SK-N-SH treated with all-trans-retinoic acid at 6 μM for 48 hours (cell line): ENCODE data around the gene DNAAF5.
A peak's percentile ranks its signal among the peaks of the same experiment; 100 is the strongest.

Experiments used
- ATAC-seq: fragments of 200-7000 bp; cut with Tn5 transposase; 3 replicates; pipeline ENCODE4 v1.9.1; 2020; ENCODE audit warnings: mild to moderate bottlenecking, moderate library complexity
- ARNTL ChIP-seq: fragments of 450-650 bp; formaldehyde crosslinking; IDR thresholded peaks from 2 replicates; pipeline ENCODE4 v1.5.0; 2020; ENCODE audit warnings: low read depth, mild to moderate bottlenecking, moderate library complexity, borderline replicate concordance
- CSDC2 ChIP-seq: fragments of 250-450 bp; sonication (Bioruptor Pico); IDR thresholded peaks from 2 replicates; pipeline ENCODE4 v1.5.0; 2020; ENCODE audit warnings: mild to moderate bottlenecking, moderate library complexity
- ESRRG ChIP-seq: fragments of 250-450 bp; sonication (Bioruptor Pico); IDR thresholded peaks from 2 replicates; pipeline ENCODE4 v1.6.1; 2021; ENCODE audit warnings: mild to moderate bottlenecking
- GLIS3 ChIP-seq: fragments of 250-450 bp; sonication (Bioruptor Pico); IDR thresholded peaks from 2 replicates; pipeline ENCODE4 v1.5.0; 2020; ENCODE audit warnings: mild to moderate bottlenecking, moderate library complexity
- ISL1 ChIP-seq: fragments of 250-450 bp; sonication (Bioruptor Pico); IDR thresholded peaks from 2 replicates; pipeline ENCODE4 v2.1.2; 2022; ENCODE audit warnings: mild to moderate bottlenecking, moderate library complexity
- OSR1 ChIP-seq: fragments of 250-450 bp; sonication (Bioruptor Pico); IDR thresholded peaks from 2 replicates; pipeline ENCODE4 v1.8.0; 2022; ENCODE audit warnings: moderate library complexity, mild to moderate bottlenecking, inconsistent platforms
- PATZ1 ChIP-seq: fragments of 250-450 bp; sonication (Bioruptor Pico); IDR thresholded peaks from 2 replicates; pipeline ENCODE4 v1.8.0; 2020; ENCODE audit warnings: mild to moderate bottlenecking, moderate library complexity, borderline replicate concordance
- POU6F1 ChIP-seq: fragments of 250-450 bp; sonication (Bioruptor Pico); IDR thresholded peaks from 2 replicates; pipeline ENCODE4 v1.8.0; 2021; ENCODE audit warnings: low read depth, mild to moderate bottlenecking, moderate library complexity, borderline replicate concordance
- PPARA ChIP-seq: fragments of 250-450 bp; sonication (Bioruptor Pico); IDR thresholded peaks from 2 replicates; pipeline ENCODE4 v1.5.0; 2020; ENCODE audit warnings: mild to moderate bottlenecking, borderline replicate concordance
- RARB ChIP-seq: fragments of 250-450 bp; sonication (Bioruptor Pico); IDR thresholded peaks from 2 replicates; pipeline ENCODE4 v1.8.0; 2021; ENCODE audit warnings: mild to moderate bottlenecking, moderate library complexity
- SNAI2 ChIP-seq: fragments of 250-450 bp; sonication (Bioruptor Pico); IDR thresholded peaks from 2 replicates; pipeline ENCODE4 v1.5.0; 2020; ENCODE audit warnings: mild to moderate bottlenecking, moderate library complexity
- TCF4 ChIP-seq: fragments of 250-450 bp; sonication (Bioruptor Pico); IDR thresholded peaks from 2 replicates; pipeline ENCODE4 v1.8.0; 2021; ENCODE audit warnings: mild to moderate bottlenecking, moderate library complexity, borderline replicate concordance
- TOX ChIP-seq: fragments of 250-450 bp; sonication (Bioruptor Pico); IDR thresholded peaks from 2 replicates; pipeline ENCODE4 v1.8.0; 2021; ENCODE audit warnings: mild to moderate bottlenecking, moderate library complexity, borderline replicate concordance
- ZC3H10 ChIP-seq: fragments of 250-450 bp; sonication (Bioruptor Pico); IDR thresholded peaks from 2 replicates; pipeline ENCODE4 v1.5.1; 2021; ENCODE audit warnings: mild to moderate bottlenecking, moderate library complexity
- ZFP3 ChIP-seq: fragments of 250-450 bp; sonication (Bioruptor Pico); IDR thresholded peaks from 2 replicates; pipeline ENCODE4 v1.5.0; 2020; ENCODE audit warnings: mild to moderate bottlenecking, moderate library complexity
- ZFP30 ChIP-seq: fragments of 450-650 bp; formaldehyde crosslinking; IDR thresholded peaks from 2 replicates; pipeline ENCODE4 v1.5.0; 2022; ENCODE audit warnings: mild to moderate bottlenecking, moderate library complexity
- ZNF565 ChIP-seq: fragments of 450-650 bp; formaldehyde crosslinking; conservative IDR thresholded peaks from 2 replicates; pipeline ENCODE4 v1.5.0; 2020; ENCODE audit warnings: low read depth, mild to moderate bottlenecking, moderate library complexity
- ZNF70 ChIP-seq: fragments of 450-650 bp; formaldehyde crosslinking; IDR thresholded peaks from 2 replicates; pipeline ENCODE4 v1.5.0; 2020; ENCODE audit warnings: mild to moderate bottlenecking, moderate library complexity
- ZNF8 ChIP-seq: fragments of 450-650 bp; formaldehyde crosslinking; IDR thresholded peaks from 2 replicates; pipeline ENCODE4 v1.5.0; 2020; ENCODE audit warnings: mild to moderate bottlenecking, moderate library complexity
- TF ChIP-seq, protein P1 (sequence below): fragments of 250-450 bp; sonication (Bioruptor Pico); IDR thresholded peaks from 2 replicates; pipeline ENCODE4 v1.5.1; 2021; ENCODE audit warnings: mild to moderate bottlenecking, moderate library complexity
- TF ChIP-seq, protein P2 (sequence below): fragments of 250-450 bp; sonication (Bioruptor Pico); IDR thresholded peaks from 2 replicates; pipeline ENCODE4 v1.5.0; 2020; ENCODE audit warnings: mild to moderate bottlenecking, moderate library complexity
- TF ChIP-seq, protein P3 (sequence below): fragments of 250-450 bp; sonication (Bioruptor Pico); IDR thresholded peaks from 2 replicates; pipeline ENCODE4 v1.5.1; 2020; ENCODE audit warnings: low read depth, mild to moderate bottlenecking, moderate library complexity

Gene DNAAF5

DNA sequence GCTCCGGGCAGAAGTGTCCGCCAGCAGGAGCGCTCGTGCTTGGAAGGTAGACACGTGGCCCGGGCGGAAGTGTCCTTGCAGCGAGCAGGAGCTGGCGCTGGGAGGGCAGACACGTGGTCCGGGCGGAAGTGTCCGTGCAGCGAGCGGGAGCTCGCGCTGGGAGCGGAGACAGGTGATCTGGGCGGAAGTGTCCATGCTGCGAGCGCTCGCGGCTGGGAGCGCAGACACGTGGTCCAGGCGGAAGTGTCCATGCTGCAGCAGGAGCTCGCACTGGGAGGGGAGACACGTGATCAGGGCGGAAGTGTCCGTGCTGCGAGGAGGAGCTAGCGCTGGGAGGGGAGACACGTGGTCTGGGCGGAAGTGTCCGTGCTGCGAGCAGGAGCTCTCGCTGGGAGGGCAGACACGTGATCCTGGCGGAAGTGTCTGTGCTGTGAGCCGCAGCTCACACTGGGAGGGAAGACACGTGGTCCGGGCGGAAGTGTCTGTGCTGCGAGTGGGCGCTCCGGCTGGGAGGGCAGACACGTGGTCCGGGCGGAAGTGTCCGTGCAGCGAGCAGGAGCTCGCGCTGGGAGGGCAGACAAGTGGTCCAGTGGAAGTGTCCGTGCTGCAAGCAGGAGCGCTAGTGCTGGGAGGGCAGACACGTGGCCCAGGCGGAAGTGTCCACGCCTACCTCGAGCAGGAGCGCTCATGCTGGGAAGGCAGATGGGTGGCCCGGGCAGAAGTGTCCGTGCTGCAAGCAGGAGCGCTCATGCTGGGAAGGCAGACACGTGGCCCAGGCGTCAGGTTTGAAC lies 41.6 kb downstream of the DNAAF5 start (continued):
- TF ChIP-seq, protein P1, sequence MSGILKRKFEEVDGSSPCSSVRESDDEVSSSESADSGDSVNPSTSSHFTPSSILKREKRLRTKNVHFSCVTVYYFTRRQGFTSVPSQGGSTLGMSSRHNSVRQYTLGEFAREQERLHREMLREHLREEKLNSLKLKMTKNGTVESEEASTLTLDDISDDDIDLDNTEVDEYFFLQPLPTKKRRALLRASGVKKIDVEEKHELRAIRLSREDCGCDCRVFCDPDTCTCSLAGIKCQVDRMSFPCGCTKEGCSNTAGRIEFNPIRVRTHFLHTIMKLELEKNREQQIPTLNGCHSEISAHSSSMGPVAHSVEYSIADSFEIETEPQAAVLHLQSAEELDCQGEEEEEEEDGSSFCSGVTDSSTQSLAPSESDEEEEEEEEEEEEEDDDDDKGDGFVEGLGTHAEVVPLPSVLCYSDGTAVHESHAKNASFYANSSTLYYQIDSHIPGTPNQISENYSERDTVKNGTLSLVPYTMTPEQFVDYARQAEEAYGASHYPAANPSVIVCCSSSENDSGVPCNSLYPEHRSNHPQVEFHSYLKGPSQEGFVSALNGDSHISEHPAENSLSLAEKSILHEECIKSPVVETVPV (CRISPR knock-in tag), result 0 out of 2 replicates have a peak, but pooled peaks have one; percentile 18
- no peak for TF ChIP-seq ESRRG (CRISPR knock-in tag)
- peak; percentile 45; the same call in 1 of the 2 replicates for TF ChIP-seq ZFP3 (CRISPR knock-in tag)
- TF ChIP-seq GLIS3 (CRISPR knock-in tag), result peak; percentile 61; the same call in 1 of the 2 replicates
- TF ChIP-seq, protein P2, sequence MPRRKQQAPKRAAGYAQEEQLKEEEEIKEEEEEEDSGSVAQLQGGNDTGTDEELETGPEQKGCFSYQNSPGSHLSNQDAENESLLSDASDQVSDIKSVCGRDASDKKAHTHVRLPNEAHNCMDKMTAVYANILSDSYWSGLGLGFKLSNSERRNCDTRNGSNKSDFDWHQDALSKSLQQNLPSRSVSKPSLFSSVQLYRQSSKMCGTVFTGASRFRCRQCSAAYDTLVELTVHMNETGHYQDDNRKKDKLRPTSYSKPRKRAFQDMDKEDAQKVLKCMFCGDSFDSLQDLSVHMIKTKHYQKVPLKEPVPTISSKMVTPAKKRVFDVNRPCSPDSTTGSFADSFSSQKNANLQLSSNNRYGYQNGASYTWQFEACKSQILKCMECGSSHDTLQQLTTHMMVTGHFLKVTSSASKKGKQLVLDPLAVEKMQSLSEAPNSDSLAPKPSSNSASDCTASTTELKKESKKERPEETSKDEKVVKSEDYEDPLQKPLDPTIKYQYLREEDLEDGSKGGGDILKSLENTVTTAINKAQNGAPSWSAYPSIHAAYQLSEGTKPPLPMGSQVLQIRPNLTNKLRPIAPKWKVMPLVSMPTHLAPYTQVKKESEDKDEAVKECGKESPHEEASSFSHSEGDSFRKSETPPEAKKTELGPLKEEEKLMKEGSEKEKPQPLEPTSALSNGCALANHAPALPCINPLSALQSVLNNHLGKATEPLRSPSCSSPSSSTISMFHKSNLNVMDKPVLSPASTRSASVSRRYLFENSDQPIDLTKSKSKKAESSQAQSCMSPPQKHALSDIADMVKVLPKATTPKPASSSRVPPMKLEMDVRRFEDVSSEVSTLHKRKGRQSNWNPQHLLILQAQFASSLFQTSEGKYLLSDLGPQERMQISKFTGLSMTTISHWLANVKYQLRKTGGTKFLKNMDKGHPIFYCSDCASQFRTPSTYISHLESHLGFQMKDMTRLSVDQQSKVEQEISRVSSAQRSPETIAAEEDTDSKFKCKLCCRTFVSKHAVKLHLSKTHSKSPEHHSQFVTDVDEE (CRISPR knock-in tag), result peak; percentile 19; the same call in 1 of the 2 replicates
- TF ChIP-seq RARB (CRISPR knock-in tag), result no peak
- peak; percentile 44; the same call in 1 of the 2 replicates for TF ChIP-seq ZNF70
- TF ChIP-seq, all 23 proteins: peak for 11

DNA sequence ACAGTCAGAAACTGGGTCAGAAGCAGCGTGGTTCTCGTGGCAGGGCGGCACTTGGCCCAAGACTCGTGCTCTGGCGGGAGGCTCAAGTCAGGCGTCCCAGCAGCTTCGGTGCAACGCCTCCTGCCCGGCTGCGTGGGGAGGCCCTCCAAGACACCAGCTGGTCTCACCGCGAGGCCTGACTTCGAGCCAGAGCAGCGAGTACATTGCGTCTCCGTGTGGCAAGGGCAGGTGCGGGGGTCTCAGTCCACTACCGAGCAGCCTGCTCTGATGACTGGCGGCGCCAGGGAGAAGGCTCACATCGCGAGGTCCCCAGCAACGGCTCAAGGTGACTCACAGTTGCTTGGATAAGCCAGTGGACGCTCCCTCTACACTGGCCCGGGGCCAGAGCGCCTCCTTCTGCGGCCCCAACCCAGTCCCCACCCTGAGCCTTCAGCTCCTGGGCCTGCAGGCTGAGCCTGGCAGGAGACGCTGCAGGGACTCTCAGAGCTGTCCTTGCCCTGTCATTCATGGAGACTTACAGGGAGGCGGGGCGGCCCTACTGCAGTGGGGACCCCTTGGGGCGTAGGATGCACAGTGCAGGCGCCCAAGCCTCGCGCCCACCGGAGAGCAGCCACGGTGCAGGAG lies 42.5 kb downstream of the DNAAF5 start:
- peak; percentile 0; the same call in 2 of the 3 replicates for ATAC-seq
- TF ChIP-seq ARNTL (CRISPR knock-in tag), result no peak

DNA sequence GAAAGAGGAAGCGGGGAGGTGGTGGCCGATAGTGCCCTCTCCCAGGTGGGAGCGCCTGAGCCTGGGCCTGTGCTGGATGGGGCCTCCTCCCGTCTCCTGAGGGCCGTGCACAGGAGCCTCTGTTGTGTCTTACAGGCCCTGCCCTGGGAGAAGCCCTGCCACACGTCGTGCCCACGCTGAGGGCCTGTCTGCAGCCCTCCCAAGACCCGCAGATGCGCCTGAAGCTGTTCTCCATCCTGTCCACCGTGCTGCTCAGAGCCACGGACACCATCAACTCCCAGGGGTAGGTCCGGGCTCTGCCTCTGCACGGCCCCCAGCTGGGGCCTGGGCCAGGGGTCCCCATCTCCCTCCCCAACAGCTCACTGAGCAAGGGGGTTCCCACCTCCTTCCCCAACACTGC lies 43.8 kb downstream of the DNAAF5 start:
- no peak for ATAC-seq
- TF ChIP-seq, protein P1 (CRISPR knock-in tag), result no peak
- TF ChIP-seq ZNF8 (no peak), ARNTL (CRISPR knock-in tag) (no peak), CSDC2 (CRISPR knock-in tag) (no peak), TCF4 (no peak), SNAI2 (CRISPR knock-in tag) (no peak), ZNF565 (CRISPR knock-in tag) (no peak), ESRRG (CRISPR knock-in tag) (no peak), ZFP30 (no peak), POU6F1 (CRISPR knock-in tag) (no peak), ZNF70 (no peak), RARB (CRISPR knock-in tag) (no peak), OSR1 (CRISPR knock-in tag) (no peak), PPARA (CRISPR knock-in tag) (no peak), PATZ1 (CRISPR knock-in tag) (no peak), ZC3H10 (CRISPR knock-in tag) (no peak), ISL1 (no peak), TOX (CRISPR knock-in tag) (no peak)
- TF ChIP-seq, protein P2 (CRISPR knock-in tag), result no peak
- TF ChIP-seq, protein P3, sequence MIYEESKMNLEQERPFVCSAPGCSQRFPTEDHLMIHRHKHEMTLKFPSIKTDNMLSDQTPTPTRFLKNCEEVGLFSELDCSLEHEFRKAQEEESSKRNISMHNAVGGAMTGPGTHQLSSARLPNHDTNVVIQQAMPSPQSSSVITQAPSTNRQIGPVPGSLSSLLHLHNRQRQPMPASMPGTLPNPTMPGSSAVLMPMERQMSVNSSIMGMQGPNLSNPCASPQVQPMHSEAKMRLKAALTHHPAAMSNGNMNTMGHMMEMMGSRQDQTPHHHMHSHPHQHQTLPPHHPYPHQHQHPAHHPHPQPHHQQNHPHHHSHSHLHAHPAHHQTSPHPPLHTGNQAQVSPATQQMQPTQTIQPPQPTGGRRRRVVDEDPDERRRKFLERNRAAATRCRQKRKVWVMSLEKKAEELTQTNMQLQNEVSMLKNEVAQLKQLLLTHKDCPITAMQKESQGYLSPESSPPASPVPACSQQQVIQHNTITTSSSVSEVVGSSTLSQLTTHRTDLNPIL, result no peak
- TF ChIP-seq, all 23 proteins: peak for 0
